ENCODE measurements around the gene CKS2.

The CKS2 gene

GRCh38 chr9:89277454-89277853 lies 33.5 kb upstream of the CKS2 start:
- TF ChIP-seq EP300 (IDR thresholded peaks at IDR 0.05; ENCODE audit: borderline replicate concordance): no peak
- TF ChIP-seq, protein P1, sequence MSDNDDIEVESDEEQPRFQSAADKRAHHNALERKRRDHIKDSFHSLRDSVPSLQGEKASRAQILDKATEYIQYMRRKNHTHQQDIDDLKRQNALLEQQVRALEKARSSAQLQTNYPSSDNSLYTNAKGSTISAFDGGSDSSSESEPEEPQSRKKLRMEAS (IDR thresholded peaks at IDR 0.05): no peak
- TF ChIP-seq TEAD4 (IDR thresholded peaks at IDR 0.05): no peak
- no peak for TF ChIP-seq FOXM1 (IDR thresholded peaks at IDR 0.05; ENCODE audit: borderline replicate concordance, low read depth)
- TF ChIP-seq TCF12 (IDR thresholded peaks at IDR 0.05; ENCODE audit: low read depth): no peak
- no peak for TF ChIP-seq ZBTB7A (IDR thresholded peaks at IDR 0.05; ENCODE audit: low read depth)
- TF ChIP-seq CEBPB (IDR thresholded peaks at IDR 0.05): no peak
- no peak for TF ChIP-seq REST (IDR thresholded peaks at IDR 0.05; ENCODE audit: low read depth)
- TF ChIP-seq NFIC (IDR thresholded peaks at IDR 0.05): no peak
- TF ChIP-seq RAD21 (IDR thresholded peaks at IDR 0.05; ENCODE audit: low read depth): no peak
- no peak for TF ChIP-seq TAF1 (IDR thresholded peaks at IDR 0.05; ENCODE audit: low read depth)
- no peak for TF ChIP-seq USF1 (IDR thresholded peaks at IDR 0.05)
- TF ChIP-seq EGR1 (IDR thresholded peaks at IDR 0.05): no peak
- no peak for TF ChIP-seq YY1 (IDR thresholded peaks at IDR 0.05; ENCODE audit: low read depth)
- no peak for TF ChIP-seq CREB1 (IDR thresholded peaks at IDR 0.05; ENCODE audit: low read depth)

DNA sequence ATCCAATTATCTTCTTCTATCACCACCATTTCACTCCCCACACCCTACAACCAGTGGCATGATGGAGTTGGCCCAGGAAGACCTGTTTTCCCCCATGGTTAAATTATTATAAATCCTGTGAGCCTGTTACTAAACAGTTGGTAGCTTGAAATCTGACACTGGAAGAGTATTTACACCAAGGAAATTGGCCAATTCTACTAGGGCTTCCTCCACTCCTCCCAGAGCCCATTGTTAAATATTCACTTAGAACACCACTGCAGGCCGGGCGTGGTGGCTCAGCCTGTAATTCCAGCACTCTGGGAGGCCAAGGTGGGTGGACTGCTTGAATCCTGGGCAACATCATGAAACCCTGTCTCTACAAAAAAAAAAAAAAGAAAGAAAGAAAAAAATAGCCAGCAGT lies 32.4 kb upstream of the CKS2 start:
- TF ChIP-seq FOXM1 (IDR thresholded peaks at IDR 0.05; ENCODE audit: borderline replicate concordance, low read depth): no peak

GRCh38 chr9:89278997-89279739 lies 31.8 kb upstream of the CKS2 start:
- no peak for TF ChIP-seq EP300 (IDR thresholded peaks at IDR 0.05; ENCODE audit: borderline replicate concordance)
- peak; percentile 76 for TF ChIP-seq RAD21 (IDR thresholded peaks at IDR 0.05; ENCODE audit: low read depth)

- TF ChIP-seq REST (IDR thresholded peaks at IDR 0.05; ENCODE audit: low read depth) (no peak), CREB1 (IDR thresholded peaks at IDR 0.05; ENCODE audit: low read depth) (no peak), USF1 (IDR thresholded peaks at IDR 0.05) (no peak), ZBTB7A (IDR thresholded peaks at IDR 0.05; ENCODE audit: low read depth) (no peak), TAF1 (IDR thresholded peaks at IDR 0.05; ENCODE audit: low read depth) (no peak), TCF12 (IDR thresholded peaks at IDR 0.05; ENCODE audit: low read depth) (no peak), TEAD4 (IDR thresholded peaks at IDR 0.05) (no peak), EGR1 (IDR thresholded peaks at IDR 0.05) (no peak)
Measured at GRCh38 chr9:89281106-89281505, 29.9 kb upstream of the CKS2 start.

DNA sequence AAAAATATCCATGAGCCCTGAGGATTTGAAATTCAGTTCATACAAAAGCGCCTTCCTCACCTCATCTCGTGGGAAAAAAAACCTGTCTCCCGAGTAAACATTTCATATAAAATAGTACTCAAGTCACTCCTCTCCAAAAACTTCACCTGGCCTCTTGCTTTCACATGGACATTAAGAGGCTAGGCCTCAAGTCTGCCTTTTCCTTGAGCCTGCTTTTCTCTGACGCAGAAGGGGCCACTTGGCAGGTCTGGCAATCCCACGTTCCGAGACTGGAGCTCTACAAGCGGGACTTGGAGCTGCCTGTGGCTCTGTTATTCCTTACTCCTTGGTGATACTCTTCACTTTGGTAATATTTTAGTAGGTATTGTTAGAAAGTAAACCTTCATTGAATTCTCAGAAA lies 26.9 kb upstream of the CKS2 start:
- TF ChIP-seq FOXM1 (IDR thresholded peaks at IDR 0.05; ENCODE audit: borderline replicate concordance, low read depth): no peak
- no peak for TF ChIP-seq TEAD4 (IDR thresholded peaks at IDR 0.05)
- TF ChIP-seq, protein P1 (IDR thresholded peaks at IDR 0.05): no peak
- TF ChIP-seq RAD21 (IDR thresholded peaks at IDR 0.05; ENCODE audit: low read depth): no peak
- no peak for TF ChIP-seq REST (IDR thresholded peaks at IDR 0.05; ENCODE audit: low read depth)
- TF ChIP-seq NFIC (IDR thresholded peaks at IDR 0.05): no peak
- TF ChIP-seq TCF12 (IDR thresholded peaks at IDR 0.05; ENCODE audit: low read depth): no peak
- no peak for TF ChIP-seq EP300 (IDR thresholded peaks at IDR 0.05; ENCODE audit: borderline replicate concordance)
- no peak for TF ChIP-seq EGR1 (IDR thresholded peaks at IDR 0.05)
- no peak for TF ChIP-seq CEBPB (IDR thresholded peaks at IDR 0.05)
- no peak for TF ChIP-seq YY1 (IDR thresholded peaks at IDR 0.05; ENCODE audit: low read depth)
- no peak for TF ChIP-seq CREB1 (IDR thresholded peaks at IDR 0.05; ENCODE audit: low read depth)
- no peak for TF ChIP-seq USF1 (IDR thresholded peaks at IDR 0.05)
- no peak for TF ChIP-seq ZBTB7A (IDR thresholded peaks at IDR 0.05; ENCODE audit: low read depth)
- TF ChIP-seq TAF1 (IDR thresholded peaks at IDR 0.05; ENCODE audit: low read depth): no peak
